NCI-H2227 (cell line): ENCODE data around the gene F2RL2.

Source experiments
- DNase-seq: peaks from one replicate; lab custom pipeline; 2025; ENCODE audit not compliant: unreplicated experiment; lab: John Stamatoyannopoulos, UW

The F2RL2 gene, protein sequence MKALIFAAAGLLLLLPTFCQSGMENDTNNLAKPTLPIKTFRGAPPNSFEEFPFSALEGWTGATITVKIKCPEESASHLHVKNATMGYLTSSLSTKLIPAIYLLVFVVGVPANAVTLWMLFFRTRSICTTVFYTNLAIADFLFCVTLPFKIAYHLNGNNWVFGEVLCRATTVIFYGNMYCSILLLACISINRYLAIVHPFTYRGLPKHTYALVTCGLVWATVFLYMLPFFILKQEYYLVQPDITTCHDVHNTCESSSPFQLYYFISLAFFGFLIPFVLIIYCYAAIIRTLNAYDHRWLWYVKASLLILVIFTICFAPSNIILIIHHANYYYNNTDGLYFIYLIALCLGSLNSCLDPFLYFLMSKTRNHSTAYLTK

DNA sequence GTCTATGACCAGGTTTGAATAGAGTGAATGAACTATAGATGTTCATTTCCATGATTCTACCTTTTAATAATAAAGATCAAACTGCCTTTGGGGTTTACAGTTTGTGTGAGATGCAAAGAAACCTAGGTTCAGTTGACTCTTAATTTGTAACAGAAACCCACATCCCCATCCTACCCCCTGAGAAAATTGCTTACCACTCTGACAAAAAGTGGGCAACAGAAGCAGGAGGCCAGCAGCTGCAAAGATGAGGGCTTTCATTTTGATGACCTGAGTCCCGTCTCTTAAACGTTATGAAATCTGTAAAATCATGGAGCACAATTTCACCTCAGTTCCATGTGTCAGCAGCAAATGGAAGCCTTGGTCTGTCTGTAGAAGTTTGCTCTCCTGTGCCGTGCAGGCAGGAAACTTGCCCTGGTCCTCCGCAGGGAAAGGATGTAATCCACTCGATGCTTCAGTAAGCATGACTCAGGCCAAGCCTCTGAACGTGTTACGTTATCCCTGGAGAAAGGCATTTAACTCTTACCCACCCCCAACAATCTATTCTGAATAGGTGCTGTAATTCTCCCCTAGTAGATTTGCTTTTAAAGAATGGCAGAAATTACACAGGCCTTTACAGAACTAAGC, at the start of gene F2RL2:
Gene F2RL2, minus strand, starts transcription at position 431 of the 624 bp plus-strand sequence. Its CDS starts 173 bp downstream, at position 258.
- DNase-seq: no peak

DNA sequence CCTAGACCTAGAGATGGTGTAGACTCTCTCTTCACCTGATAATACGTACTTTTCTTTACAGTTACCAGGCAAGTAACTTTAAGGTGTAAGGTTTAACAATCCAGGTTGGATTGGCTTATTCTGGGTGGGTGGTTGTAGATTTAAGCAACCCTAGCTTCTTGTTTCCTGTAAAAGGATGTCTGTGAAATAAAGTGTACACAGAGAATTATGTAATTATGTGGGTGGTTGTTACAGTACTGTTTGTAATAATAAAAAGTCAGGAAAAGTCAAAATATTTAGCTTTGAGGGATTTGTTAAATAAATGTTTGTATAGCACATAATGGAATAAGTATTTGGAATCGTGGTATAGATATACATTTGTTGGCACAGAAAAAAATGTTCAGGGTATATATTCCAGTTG, 49.0 kb upstream of the F2RL2 start:
- no peak for DNase-seq

GRCh38 chr5:76670508-76670907, 47.3 kb upstream of the F2RL2 start:
- DNase-seq: no peak

DNA sequence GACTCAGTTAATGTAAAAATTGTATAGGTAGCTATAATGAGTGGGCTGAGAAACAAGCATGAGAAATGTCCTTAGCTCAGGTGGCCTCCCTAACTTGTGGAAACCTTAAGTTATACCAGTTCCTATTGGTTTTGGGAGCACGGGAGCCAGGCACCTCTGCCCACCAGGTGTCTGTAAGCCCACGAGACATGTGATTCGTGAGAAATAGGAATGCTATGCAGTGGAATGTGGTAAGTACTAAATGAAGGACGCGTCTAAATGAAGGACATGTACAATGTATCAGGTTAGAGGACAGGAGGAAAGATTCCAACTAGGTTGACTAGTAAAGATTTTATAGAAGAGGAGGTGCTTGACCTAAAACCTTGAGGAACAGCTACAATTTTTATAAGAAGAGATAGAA, 46.0 kb upstream of the F2RL2 start:
- no peak for DNase-seq

GRCh38 chr5:76667495-76667894, 44.3 kb upstream of the F2RL2 start:
- DNase-seq: no peak

GRCh38 chr5:76664079-76664478, 40.9 kb upstream of the F2RL2 start:
- DNase-seq: no peak

DNA sequence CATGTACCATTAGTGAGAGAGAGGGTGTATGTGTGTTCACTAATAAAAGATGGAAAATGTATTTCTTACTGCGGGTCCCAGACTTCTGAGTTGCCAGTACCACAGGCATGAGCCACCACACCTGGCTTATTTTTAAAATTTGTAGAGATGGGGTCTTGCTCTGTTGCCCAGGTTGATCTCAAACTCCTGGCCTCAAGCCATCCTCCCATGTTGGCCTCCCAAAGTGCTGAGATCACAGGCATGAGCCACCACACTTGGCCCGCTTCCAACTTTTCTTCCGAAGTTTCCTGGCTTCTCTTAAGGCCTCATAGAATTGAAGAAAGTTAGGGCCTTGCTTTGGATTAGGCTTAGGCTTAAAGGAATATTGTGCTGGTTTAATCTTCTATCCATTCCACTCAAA, 40.4 kb upstream of the F2RL2 start:
- DNase-seq: no peak

GRCh38 chr5:76662521-76662920, 39.3 kb upstream of the F2RL2 start:
- DNase-seq: no peak

DNA sequence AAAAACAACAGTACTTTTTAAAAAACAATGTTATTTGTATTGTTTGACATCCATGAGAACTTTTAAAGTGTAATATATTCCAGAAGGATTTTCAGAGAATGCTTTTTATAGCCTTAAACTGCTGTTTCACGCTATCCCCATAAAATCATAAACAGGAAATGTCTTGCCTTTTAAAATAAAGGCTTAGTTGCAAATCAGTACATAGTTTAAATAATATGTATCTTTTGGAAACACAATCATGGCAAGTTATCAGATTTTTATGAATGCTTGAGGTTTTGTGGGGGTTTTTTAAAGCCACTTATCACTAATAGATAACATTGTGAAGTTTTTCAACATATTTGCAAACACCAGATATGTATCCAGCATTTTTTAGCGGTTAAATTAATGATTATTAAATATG, 37.2 kb upstream of the F2RL2 start:
- DNase-seq: no peak

DNA sequence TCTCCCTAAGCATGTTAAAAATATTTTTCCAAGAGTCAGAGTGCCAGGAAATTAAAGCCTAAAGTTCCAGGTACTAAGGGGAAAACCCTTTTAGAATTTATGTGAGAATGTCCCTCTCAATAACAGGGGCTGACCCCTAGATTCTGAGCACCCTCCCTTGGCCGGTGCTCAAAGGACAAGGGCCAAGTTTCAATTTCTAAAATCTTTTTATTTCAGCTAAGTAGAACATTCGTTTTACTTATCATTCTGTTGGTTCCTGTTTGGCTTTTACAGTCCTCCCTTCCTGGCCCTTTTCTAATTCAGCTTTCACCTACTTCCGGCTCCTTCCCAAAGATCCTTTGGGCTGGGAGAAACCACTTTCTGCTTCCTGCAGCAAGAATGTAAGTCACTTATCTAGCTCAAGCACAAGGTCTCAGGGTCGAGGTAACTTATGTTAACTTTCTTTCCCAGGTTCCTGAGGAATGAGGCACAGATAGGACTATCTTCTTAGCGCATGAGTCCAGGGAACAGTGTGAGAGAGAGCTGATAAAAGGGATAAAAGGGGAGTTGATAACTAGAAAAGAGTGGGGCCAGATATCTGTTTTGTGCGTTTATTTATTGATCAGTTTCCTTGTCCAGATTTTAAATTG, 34.6 kb upstream of the F2RL2 start:
- no peak for DNase-seq

DNA sequence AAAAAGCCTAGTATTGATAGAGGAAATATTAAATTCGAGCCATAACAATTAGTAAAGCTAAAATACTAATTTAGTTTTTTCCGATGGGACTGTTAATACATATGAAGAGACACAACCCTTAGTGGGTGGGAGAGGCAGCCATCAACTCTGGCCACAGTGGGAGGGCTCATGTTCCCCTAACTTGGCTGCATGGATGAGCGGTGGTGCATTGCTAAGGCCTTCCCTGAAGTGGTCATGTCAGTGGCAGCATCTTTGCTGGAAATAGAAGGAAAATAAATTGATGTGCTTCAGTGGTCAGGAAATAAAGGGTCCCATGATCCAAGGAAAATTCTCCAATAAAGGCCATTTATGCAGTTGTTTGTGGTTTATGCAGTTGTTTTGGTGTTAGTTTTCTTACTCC, 33.9 kb upstream of the F2RL2 start:
- no peak for DNase-seq

- no peak for DNase-seq
Observed at GRCh38 chr5:76652809-76653414, 29.7 kb upstream of the F2RL2 start.

- no peak for DNase-seq
Observed at GRCh38 chr5:76649140-76649539, 25.9 kb upstream of the F2RL2 start.

GRCh38 chr5:76643371-76643770, 20.2 kb upstream of the F2RL2 start:
- DNase-seq: no peak

DNA sequence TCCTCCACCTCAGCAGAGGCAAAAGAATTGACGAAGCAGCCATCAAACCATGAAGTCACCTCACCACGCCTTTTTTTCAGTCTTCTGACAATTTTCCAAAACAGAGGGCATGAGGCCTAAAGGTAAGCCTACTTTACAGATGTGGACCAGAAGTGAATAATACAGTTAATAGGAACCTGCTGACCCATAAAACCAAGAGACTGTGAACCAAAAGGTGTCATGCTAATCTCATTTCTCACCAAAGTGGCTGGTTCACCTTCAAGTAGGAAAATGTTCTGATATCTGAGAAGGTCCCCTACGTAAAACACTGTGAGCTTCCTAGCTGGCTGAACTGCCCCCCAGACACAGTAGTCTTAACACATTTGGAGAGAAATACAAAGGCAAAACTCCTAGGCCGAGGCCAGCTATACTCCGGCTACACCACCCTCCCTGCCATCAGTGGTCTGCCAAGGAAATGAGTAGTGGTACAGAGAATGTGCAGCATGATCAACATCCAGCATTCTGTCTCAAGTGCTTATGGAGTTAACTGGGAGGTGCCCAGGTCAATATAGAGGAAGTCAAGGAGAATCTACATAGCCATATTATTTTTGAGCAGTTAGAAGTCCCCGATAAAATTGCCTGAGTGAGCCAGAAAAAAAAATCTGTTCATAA, 19.3 kb upstream of the F2RL2 start:
- no peak for DNase-seq

DNA sequence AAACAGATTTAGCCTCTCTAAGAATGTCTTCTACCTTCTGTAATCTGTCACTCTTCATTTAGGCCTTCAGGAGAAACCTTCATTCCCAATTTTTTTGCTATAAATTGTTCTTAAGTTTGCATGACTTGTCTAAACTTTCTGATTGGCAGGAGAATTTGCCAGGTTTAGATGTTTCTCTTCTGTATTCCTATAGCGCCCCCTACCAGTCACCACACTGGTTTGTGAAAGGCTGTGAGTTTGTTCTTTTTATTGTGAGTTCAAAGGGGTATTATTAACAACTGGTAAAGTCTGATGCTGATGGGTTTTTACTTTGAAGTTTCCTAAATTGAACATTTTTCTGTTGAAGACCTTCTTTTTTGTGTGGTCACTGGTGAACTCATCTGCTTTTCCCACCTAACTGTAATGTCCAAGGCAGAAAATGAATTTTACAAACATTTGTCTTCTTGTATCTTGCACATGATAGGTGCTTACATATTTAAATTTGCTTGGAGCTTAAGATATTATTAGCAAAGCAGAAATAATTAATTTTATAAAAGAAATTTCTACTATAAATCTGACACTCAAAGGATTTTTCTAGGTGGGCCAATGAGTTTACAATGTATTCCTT, 18.4 kb upstream of the F2RL2 start:
- no peak for DNase-seq

GRCh38 chr5:76638479-76638878, 15.3 kb upstream of the F2RL2 start:
- no peak for DNase-seq

DNA sequence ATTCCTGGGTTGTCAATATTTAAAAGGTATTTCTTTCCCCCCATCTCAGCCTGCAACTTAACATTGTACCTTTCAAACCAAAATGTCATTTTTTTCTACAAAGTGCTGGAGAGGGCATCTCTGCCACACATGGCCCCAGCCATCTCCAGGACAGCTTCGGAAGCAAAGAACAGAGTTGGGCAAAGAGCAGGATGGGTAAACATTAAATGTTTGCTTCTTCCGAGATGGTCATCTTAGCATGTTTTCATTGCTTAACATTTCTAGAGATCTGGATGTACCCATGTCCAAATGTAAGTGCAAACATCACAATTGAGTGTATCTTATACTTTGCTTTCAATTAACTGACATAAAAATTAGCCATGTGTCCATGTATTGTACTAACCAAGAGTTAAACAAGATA, 14.3 kb upstream of the F2RL2 start:
- DNase-seq: no peak

- DNase-seq: no peak
Observed at GRCh38 chr5:76634661-76635060, 11.5 kb upstream of the F2RL2 start.

DNA sequence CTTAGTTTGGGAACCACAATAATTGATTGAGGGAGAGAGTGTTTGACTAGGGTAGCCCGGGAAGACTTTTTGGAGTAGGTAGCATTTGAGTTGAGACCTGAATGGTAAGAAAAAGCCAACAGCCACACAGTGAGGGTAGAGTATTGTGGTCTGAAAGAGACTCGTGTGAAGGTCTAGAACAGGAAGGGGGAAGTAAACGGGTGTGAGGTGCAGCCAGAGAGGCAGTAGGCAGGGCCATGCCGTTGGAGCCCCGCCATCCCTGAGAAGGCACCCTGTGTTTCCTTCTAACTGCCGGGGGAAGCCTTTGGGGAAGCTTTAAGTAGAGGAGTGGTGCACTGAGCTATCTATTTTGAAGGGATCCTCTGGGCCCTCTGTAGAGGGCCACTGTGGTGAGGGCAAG, 3.5 kb upstream of the F2RL2 start:
- no peak for DNase-seq
